K562 (cell line): ENCODE results near the gene NET1. TPM values are rescaled to one million over a fixed set of nuclear protein-coding genes. Genes with fewer than 3 reads are reported as not detected.

Experiments
- NCOA6 ChIP-seq: fragments of 450-650 bp; IDR thresholded peaks from 2 replicates; pipeline ENCODE4 v1.6.1; 2017; ENCODE audit warnings: mild to moderate bottlenecking
- POLR2AphosphoS5 ChIP-seq: IDR thresholded peaks from 2 replicates; pipeline ENCODE4 v1.6.1; 2011; ENCODE audit warnings: mild to moderate bottlenecking, low read depth, low read length, moderate library complexity; ENCODE audit not compliant: control insufficient read depth, insufficient read depth
- ZBTB11 ChIP-seq, 3 experiments: fragments of 200-800 bp in 1 of 3; fragments of 250-450 bp in 1 of 3; fragments of 450-650 bp in 1 of 3; sonication (Bioruptor Pico) in 1 of 3; sonication (Bioruptor generic) in 1 of 3; formaldehyde crosslinking in 1 of 3; IDR thresholded peaks; 2 replicates each; pipeline versions ENCODE4 v1.6.1 to v1.8.0; 2016 to 2022; ENCODE audit warnings: mild to moderate bottlenecking in 2 of 3, missing genetic modification characterization in 2 of 3, missing compliant biosample characterization in 1 of 3, moderate library complexity in 1 of 3
- polyA plus RNA-seq, 8 experiments: library from polyadenylated mRNA; depleted of rRNA in 4 of 8; stranded (reverse) in 5 of 8; unstranded in 3 of 8; fragments of >200 nt; fragmentation: Nextera tagmentation in 2 of 8; fragmentation: Illumina TruSeq in 1 of 8; extraction: Ambion mirVana in 2 of 8; extraction: Trizol in 1 of 8; gene quantifications; 2 replicates each; pipeline versions ENCODE4 v1.2.1 to v1.2.3, GENCODE V29; 2011 to 2014; ENCODE audit warnings: inconsistent platforms in 1 of 8, missing spikeins in 1 of 8
- total RNA-seq, 7 experiments: library from RNA; depleted of rRNA in 6 of 7; stranded (reverse); fragments of >200 nt in 6 of 7; fragmentation: Illumina TruSeq in 2 of 7; extraction: Trizol in 2 of 7; gene quantifications; 2 replicates each; pipeline versions ENCODE4 v1.2.1 to v1.2.3, GENCODE V29; 2011 to 2021; ENCODE audit warnings: low replicate concordance in 1 of 7

NET1 gene
- total and polyA plus RNA-seq, 9 of the 15 experiments (the other 6 are each of a cell fraction or from before 2014, with no cell fraction given), result 47.4 to 258 (median 106) TPM

GRCh38 chr10:5458949-5459747 lies 46.8 kb downstream of the NET1 start (continued):
- TF ChIP-seq ZBTB11 (CRISPR knock-in tag; IDR thresholded peaks at IDR 0.05) (no peak), NCOA6 (0 out of 2 replicates have a peak, but pooled peaks have one; percentile 25), POLR2AphosphoS5 (peak; percentile 54; the same call in 1 of the 2 replicates)
- TF ChIP-seq, all 486 proteins: peak for 16
